Aortic smooth muscle cell (primary cell): Measurements from ENCODE around the gene CLOCK. TPM values are rescaled to one million over a fixed set of nuclear protein-coding genes. Genes with fewer than 3 reads are reported as not detected.

ENCODE experiments used
- total RNA-seq: library from RNA; depleted of rRNA; stranded (reverse); fragments of >200 nt; gene quantifications from 2 replicates; pipeline ENCODE4 v1.2.3, GENCODE V29; 2014

The CLOCK gene, protein sequence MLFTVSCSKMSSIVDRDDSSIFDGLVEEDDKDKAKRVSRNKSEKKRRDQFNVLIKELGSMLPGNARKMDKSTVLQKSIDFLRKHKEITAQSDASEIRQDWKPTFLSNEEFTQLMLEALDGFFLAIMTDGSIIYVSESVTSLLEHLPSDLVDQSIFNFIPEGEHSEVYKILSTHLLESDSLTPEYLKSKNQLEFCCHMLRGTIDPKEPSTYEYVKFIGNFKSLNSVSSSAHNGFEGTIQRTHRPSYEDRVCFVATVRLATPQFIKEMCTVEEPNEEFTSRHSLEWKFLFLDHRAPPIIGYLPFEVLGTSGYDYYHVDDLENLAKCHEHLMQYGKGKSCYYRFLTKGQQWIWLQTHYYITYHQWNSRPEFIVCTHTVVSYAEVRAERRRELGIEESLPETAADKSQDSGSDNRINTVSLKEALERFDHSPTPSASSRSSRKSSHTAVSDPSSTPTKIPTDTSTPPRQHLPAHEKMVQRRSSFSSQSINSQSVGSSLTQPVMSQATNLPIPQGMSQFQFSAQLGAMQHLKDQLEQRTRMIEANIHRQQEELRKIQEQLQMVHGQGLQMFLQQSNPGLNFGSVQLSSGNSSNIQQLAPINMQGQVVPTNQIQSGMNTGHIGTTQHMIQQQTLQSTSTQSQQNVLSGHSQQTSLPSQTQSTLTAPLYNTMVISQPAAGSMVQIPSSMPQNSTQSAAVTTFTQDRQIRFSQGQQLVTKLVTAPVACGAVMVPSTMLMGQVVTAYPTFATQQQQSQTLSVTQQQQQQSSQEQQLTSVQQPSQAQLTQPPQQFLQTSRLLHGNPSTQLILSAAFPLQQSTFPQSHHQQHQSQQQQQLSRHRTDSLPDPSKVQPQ
- 17.6 and 20.5 TPM in 2 replicates for total RNA-seq

DNA sequence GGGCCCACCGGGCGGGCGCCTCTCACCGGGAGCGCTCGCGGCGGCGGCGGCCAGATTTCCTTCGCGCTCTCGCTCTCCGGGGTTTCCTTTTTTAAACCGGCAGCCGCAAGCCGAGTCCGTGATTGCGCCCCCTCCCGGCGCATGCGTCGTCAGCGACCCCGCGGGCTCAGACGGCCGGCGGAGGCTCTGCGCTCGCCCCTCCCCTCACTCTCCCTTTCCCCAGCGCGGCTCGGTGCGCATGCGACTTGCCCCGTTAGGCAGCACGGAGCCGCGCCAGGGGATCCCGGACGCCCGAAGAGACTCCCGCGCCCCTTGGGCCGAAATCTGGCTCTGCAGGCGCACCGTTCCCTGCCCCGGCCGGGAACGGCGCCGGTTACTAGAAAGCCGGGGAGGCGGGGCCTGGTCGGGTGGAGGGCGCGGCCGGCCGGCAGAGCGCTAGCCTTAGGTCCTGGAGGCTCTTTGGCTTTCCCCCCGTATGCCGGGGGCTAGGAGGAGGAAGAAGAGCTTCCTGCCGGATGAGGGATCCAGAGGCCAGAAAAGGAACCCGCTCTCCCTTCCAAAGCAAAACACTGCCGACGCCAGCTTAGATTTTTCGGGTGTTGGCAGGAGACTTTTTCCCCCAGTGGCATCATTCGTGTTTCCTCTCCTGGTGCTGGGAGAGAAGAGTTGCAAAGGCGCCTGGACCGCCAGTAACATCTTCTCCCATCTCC lies at the start of gene CLOCK:
CLOCK (minus strand) TSS at position 154 of the 710 bp plus-strand sequence. CDS start 64,124 bp downstream, outside the sequence.

DNA sequence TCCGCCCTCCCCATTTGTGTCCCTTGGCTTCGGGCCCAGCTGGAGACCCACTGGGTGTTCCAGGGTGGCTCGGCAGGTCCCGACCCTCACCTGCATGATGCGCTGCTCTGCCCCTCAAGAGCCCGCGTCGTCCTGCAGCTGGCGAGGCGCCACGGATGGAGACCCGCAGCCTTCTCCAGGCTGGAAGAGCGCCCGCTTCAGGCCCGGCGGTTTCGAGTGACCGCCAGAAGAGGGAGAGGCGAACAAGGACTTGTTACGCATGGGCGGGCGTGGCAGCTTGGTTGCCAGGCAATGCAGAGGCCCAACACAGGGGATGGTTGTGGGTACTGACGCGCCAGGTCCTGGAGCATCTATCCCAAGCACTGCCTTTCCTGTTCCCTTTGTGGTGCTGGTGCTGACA lies 45.3 kb upstream of the CLOCK start, which contains the start of gene PDCL2:
PDCL2 (minus strand) TSS at position 232 of the 400 bp plus-strand sequence; CDS start at position 96, 136 bp downstream.

DNA sequence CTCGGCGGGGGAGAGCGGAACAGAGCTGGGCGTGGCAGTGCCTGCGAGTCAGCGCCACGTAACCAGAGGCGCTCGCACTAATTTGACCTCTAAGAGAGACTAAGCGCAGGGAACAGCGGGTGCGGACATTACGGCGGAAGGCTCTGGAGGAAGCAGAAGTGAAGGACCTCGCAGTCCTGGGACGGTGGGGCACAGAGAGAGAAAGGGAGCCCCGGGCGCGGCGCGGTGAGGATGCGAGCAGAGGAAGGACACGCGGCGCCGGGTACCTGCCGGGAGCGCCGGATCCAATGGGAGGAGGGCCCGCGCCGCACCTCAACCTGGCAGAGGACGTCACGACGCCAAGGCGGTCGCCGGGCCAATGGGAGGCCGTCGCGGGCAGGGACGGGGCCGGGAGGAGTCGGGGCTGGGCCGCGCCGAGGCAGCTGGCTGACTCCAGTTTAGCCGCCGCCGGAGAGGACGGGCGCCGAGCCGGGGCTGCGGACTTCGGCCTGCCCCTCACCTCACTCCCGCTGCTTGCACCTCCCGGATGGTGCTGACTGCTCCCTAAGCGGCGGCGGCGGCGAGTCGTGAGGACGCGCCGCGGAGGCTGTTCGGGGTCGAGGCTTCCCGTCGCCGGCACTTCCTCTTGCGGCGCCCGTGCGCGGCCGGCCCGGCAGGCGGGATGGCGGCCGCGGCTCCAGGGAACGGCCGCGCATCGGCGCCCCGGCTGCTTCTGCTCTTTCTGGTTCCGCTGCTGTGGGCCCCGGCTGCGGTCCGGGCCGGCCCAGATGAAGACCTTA lies 151.0 kb downstream of the CLOCK start, which contains the start of gene TMEM165:
TMEM165 (plus strand) TSS at position 429 of the 779 bp plus-strand sequence; CDS start at position 662, 233 bp downstream.

Other genes starting within 250 kb of the CLOCK start
- gene SRD5A3, start 200.7 kb downstream of the CLOCK start, total RNA-seq, result 7.3 and 12.9 TPM in 2 replicates
- gene TMEM165, start 151.0 kb downstream of the CLOCK start, total RNA-seq, result 121 and 150 TPM in 2 replicates
- not detected in 2 replicates for gene PDCL2, start 45.3 kb upstream of the CLOCK start, total RNA-seq
- gene NMU, start 89.4 kb upstream of the CLOCK start, total RNA-seq, result not detected in 2 replicates